HG03196 (cell line): ENCODE measurements around the gene FITM1.

Source experiments
- ATAC-seq: cut with Tn5 transposase; IDR thresholded peaks from one replicate; pipeline ENCODE4 v1.9.1; 2021; ENCODE audit not compliant: unreplicated experiment

Gene FITM1

GRCh38 chr14:24117179-24117578, 13.3 kb upstream of the FITM1 start:
- ATAC-seq: no peak

- no peak for ATAC-seq
Measured at GRCh38 chr14:24119691-24120090, 10.8 kb upstream of the FITM1 start.

- no peak for ATAC-seq
Measured at GRCh38 chr14:24121210-24121609, 9.2 kb upstream of the FITM1 start.

GRCh38 chr14:24122416-24122815, 8.0 kb upstream of the FITM1 start:
- no peak for ATAC-seq

- no peak for ATAC-seq
Measured at GRCh38 chr14:24122898-24123297, 7.6 kb upstream of the FITM1 start.

- peak; percentile 45 for ATAC-seq
Measured at GRCh38 chr14:24123424-24124417, 6.7 kb upstream of the FITM1 start.

GRCh38 chr14:24126939-24127338, 3.5 kb upstream of the FITM1 start:
- ATAC-seq: no peak

GRCh38 chr14:24127673-24128072, 2.8 kb upstream of the FITM1 start:
- ATAC-seq: no peak

GRCh38 chr14:24129410-24129998, 955 bp upstream of the FITM1 start:
- ATAC-seq: no peak

- no peak for ATAC-seq
Measured at GRCh38 chr14:24130717-24131548, 474 bp downstream of the FITM1 start.

- no peak for ATAC-seq
Measured at GRCh38 chr14:24131549-24131966, 1.1 kb downstream of the FITM1 start.

- no peak for ATAC-seq
Measured at GRCh38 chr14:24132061-24132685, 1.7 kb downstream of the FITM1 start.

- ATAC-seq: no peak
Measured at GRCh38 chr14:24132976-24133375, 2.5 kb downstream of the FITM1 start.

- no peak for ATAC-seq
Measured at GRCh38 chr14:24133735-24134134, 3.3 kb downstream of the FITM1 start.

- ATAC-seq: peak; percentile 2
Measured at GRCh38 chr14:24135584-24135833, 5.0 kb downstream of the FITM1 start.

- peak; percentile 78 for ATAC-seq
Measured at GRCh38 chr14:24135834-24136683, 5.6 kb downstream of the FITM1 start, which contains the start of gene PSME1. Gene PSME1, plus strand, starts transcription at chr14:24136194. Its CDS starts 69 bp downstream, at chr14:24136263.

GRCh38 chr14:24136684-24137528, 6.4 kb downstream of the FITM1 start:
- no peak for ATAC-seq

- no peak for ATAC-seq
Measured at GRCh38 chr14:24137529-24138395, 7.3 kb downstream of the FITM1 start.
